Skeletal muscle satellite cell (primary cell): ENCODE measurements around the gene SLC26A4.
A peak's percentile ranks its signal among the peaks of the same experiment; 100 is the strongest.

ENCODE experiments used
- H3K27me3 ChIP-seq: 2 replicates; pipeline ENCODE4 v1.7.0; 2013; ENCODE audit warnings: low read length; ENCODE audit not compliant: control insufficient read depth, insufficient read depth
- H3K36me3 ChIP-seq: 2 replicates; pipeline ENCODE4 v1.7.0; 2013; ENCODE audit warnings: mild to moderate bottlenecking, control low read depth, low read length; ENCODE audit not compliant: insufficient read depth
- H3K4me1 ChIP-seq: 2 replicates; pipeline ENCODE4 v1.7.0; 2013; ENCODE audit warnings: low read length; ENCODE audit not compliant: control insufficient read depth, insufficient read depth
- H3K4me2 ChIP-seq: 2 replicates; pipeline ENCODE4 v1.7.0; 2013; ENCODE audit warnings: mild to moderate bottlenecking, low read length
- H3K4me3 ChIP-seq: 2 replicates; pipeline ENCODE4 v1.7.0; 2013; ENCODE audit warnings: low read length
- H3K9ac ChIP-seq: 2 replicates; pipeline ENCODE4 v1.7.0; 2013; ENCODE audit warnings: mild to moderate bottlenecking, low read depth, low read length, moderate library complexity
- H3K9me3 ChIP-seq: replicated peaks from 2 replicates; pipeline ENCODE4 v1.7.0; 2013; ENCODE audit warnings: mild to moderate bottlenecking, control low read depth, low read length

SLC26A4 gene

GRCh38 chr7:107661865-107662379 is 1.3 kb downstream of the SLC26A4 start:
- Histone ChIP-seq H3K4me1 (peaks cover 21% of the 10 kb centered on the region), H3K9me3 (no peaks in the 10 kb centered on the region), H3K27me3 (peaks cover 54% of the 10 kb centered on the region), H3K9ac (no peak overlapping the region), H3K36me3 (no peaks in the 10 kb centered on the region), H3K4me3 (peak overlapping the region; percentile 77), H3K4me2 (peak overlapping the region; percentile 100)

DNA sequence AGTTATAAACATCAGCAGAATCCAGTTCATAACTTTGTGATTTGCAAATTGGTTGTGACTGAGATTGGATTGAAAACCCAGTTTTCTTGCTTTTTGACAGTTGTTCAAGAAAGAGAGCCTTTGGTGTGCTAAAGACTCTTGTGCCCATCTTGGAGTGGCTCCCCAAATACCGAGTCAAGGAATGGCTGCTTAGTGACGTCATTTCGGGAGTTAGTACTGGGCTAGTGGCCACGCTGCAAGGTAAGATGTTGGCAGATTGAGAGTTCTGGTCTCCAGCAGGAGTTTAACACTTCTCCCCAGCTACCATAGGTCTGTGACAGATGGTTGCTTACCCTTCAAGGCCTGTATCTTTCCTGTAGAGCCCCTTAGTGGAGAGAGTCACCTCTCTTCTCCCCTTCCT is 2.6 kb downstream of the SLC26A4 start:
- Histone ChIP-seq H3K9me3 (no peaks in the 10 kb centered on the region), H3K4me3 (no peak overlapping the region), H3K4me1 (peaks cover 21% of the 10 kb centered on the region), H3K9ac (no peak overlapping the region), H3K27me3 (peaks cover 54% of the 10 kb centered on the region), H3K36me3 (no peaks in the 10 kb centered on the region), H3K4me2 (no peak overlapping the region)

GRCh38 chr7:107666790-107667189 is 6.2 kb downstream of the SLC26A4 start:
- H3K4me1 ChIP-seq = peaks cover 2% of the 10 kb centered on the region
- H3K4me2 ChIP-seq = no peak overlapping the region
- H3K9me3 ChIP-seq = no peaks in the 10 kb centered on the region
- H3K27me3 ChIP-seq = peaks cover 23% of the 10 kb centered on the region
- H3K9ac ChIP-seq = no peak overlapping the region
- no peaks in the 10 kb centered on the region for H3K36me3 ChIP-seq
- no peak overlapping the region for H3K4me3 ChIP-seq

DNA sequence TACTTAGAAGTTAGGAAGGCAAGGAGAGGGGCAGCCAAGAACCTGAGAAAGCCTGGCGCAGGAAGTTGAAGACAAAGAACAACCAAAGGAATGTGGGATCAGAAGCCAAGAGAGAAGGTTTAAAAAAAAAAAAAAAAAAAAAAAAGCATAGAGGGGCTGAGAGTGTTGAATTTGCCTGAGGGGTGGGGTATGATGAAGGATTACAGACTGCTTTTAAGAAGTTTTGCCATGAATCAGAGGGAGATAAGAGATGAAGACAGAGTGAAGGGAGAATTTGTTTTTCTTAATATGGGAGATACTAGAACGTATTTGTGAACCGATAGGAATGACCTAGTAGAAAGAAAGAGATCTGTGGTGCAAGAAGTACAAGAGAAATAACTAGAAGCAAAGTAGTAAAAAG is 6.7 kb downstream of the SLC26A4 start:
- no peak overlapping the region for H3K4me3 ChIP-seq

GRCh38 chr7:107668296-107668695 is 7.7 kb downstream of the SLC26A4 start:
- peaks cover 8% of the 10 kb centered on the region for H3K27me3 ChIP-seq
- no peaks in the 10 kb centered on the region for H3K36me3 ChIP-seq
- no peak overlapping the region for H3K4me2 ChIP-seq
- no peak overlapping the region for H3K4me3 ChIP-seq
- no peaks in the 10 kb centered on the region for H3K9me3 ChIP-seq
- no peak overlapping the region for H3K9ac ChIP-seq
- H3K4me1 ChIP-seq = no peaks in the 10 kb centered on the region

More for the DNA sequence above, 6.7 kb downstream of the SLC26A4 start:
- H3K4me1 ChIP-seq = no peaks in the 10 kb centered on the region
- H3K36me3 ChIP-seq = no peaks in the 10 kb centered on the region
- H3K4me2 ChIP-seq = no peak overlapping the region
- H3K9ac ChIP-seq = no peak overlapping the region
- no peaks in the 10 kb centered on the region for H3K9me3 ChIP-seq
- peaks cover 17% of the 10 kb centered on the region for H3K27me3 ChIP-seq

- Histone ChIP-seq H3K4me3 (no peak overlapping the region), H3K9ac (no peak overlapping the region), H3K4me2 (no peak overlapping the region), H3K36me3 (no peaks in the 10 kb centered on the region), H3K9me3 (no peaks in the 10 kb centered on the region), H3K4me1 (no peaks in the 10 kb centered on the region), H3K27me3 (no peaks in the 10 kb centered on the region)
Observed at GRCh38 chr7:107672183-107672582, 11.6 kb downstream of the SLC26A4 start.

DNA sequence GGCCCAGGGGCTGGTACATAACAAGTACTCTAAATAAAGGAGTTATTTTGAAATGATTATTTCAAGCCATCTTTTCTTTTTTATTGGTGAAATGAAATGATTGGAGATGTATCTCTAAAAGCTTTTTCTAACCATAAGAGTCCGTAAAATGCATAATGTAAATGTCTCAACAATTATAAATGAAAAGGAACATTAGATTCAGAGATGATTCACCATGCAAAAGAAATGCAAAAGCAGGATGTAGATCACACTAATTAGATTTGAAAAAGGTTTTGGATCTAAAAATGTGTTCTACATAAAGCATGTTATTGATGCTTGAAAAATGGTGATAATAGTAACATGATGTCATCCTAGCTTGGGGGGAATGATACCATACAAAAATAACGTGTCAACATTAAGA is 15.6 kb downstream of the SLC26A4 start:
- Histone ChIP-seq H3K9me3 (no peaks in the 10 kb centered on the region), H3K36me3 (no peaks in the 10 kb centered on the region), H3K27me3 (no peaks in the 10 kb centered on the region), H3K4me2 (no peak overlapping the region), H3K4me1 (no peaks in the 10 kb centered on the region), H3K9ac (no peak overlapping the region), H3K4me3 (no peak overlapping the region)

DNA sequence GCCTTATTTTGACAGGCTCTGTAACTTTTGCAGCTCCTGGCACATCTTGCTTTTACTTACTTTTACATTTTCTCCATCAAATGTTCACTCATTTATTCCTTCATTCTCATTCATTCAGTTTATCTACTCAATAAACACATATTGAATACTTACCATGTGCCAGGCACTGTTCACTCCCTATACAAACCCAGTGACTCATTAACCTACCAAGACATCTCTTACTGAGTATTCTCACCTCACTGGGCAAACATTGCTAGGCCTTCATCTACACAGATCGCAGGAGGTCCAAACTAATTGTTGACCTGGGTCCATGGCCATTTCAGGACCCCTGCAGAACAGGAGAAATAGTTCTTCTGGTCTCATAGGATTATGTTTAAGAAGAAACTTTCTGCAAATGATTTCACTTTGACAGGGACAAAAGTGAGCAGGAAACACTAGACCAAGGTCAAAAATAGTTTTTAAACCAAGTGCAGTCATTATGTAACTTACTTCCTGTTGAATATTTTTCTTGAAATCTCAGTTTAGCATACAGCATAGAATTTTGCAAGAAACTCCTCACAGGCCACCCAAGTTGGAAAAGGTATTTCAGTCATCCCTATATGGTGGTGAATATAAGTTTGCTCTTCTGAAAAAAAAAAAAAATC is 17.6 kb downstream of the SLC26A4 start:
- Histone ChIP-seq H3K9me3 (no peaks in the 10 kb centered on the region), H3K36me3 (no peaks in the 10 kb centered on the region), H3K4me3 (no peak overlapping the region), H3K27me3 (no peaks in the 10 kb centered on the region), H3K4me2 (no peak overlapping the region), H3K4me1 (no peaks in the 10 kb centered on the region), H3K9ac (no peak overlapping the region)

DNA sequence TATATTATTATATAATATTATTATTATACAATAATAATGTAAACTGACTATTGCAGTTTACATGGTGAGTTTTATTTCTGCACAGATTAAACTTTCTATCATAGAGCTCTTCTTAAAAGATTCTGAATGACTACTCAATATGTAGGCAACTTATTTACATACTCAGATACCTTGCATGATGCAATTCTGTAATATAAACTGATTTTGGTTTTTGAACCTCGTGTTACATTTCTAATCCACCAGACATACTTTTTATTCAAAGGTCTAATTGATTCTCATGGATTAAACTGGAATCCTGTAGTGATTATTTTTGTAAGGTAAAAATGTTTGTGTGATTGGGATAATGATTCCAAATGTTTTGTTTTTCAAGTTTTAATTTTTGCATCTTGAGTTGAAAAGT is 19.9 kb downstream of the SLC26A4 start:
- Histone ChIP-seq H3K27me3 (no peaks in the 10 kb centered on the region), H3K4me3 (no peak overlapping the region), H3K9ac (no peak overlapping the region), H3K9me3 (no peaks in the 10 kb centered on the region), H3K36me3 (no peaks in the 10 kb centered on the region), H3K4me1 (no peaks in the 10 kb centered on the region), H3K4me2 (no peak overlapping the region)

GRCh38 chr7:107682886-107683285 is 22.3 kb downstream of the SLC26A4 start:
- Histone ChIP-seq H3K9ac (no peak overlapping the region), H3K4me2 (no peak overlapping the region), H3K9me3 (no peaks in the 10 kb centered on the region), H3K4me3 (no peak overlapping the region), H3K36me3 (no peaks in the 10 kb centered on the region), H3K27me3 (no peaks in the 10 kb centered on the region), H3K4me1 (peaks cover 6% of the 10 kb centered on the region)

DNA sequence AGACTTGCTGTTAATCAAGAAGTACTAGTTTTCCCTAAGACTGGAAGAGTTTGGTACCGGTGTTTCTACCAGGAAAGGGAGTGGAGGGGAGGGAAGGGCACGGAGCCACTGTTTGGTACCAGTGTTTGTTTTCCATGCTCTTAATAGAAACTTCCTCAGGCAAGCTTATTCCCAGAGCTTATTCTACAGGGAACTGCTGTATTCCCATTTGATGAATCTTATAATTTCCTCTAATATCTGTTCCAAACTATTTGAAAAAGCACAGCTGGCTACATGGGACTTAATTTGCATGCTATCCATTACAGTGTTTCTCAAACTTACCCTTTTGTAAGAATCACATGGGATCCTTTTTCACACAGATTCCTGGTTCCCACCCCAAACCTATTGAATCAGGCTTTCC is 23.7 kb downstream of the SLC26A4 start:
- H3K4me1 ChIP-seq = peaks cover 6% of the 10 kb centered on the region

GRCh38 chr7:107684947-107685463 is 24.4 kb downstream of the SLC26A4 start:
- Histone ChIP-seq H3K27me3 (no peaks in the 10 kb centered on the region), H3K36me3 (no peaks in the 10 kb centered on the region), H3K4me1 (peaks cover 6% of the 10 kb centered on the region), H3K4me3 (no peak overlapping the region), H3K4me2 (no peak overlapping the region), H3K9ac (no peak overlapping the region), H3K9me3 (no peaks in the 10 kb centered on the region)

More for the DNA sequence above, 23.7 kb downstream of the SLC26A4 start:
- H3K4me3 ChIP-seq = no peak overlapping the region
- no peak overlapping the region for H3K4me2 ChIP-seq
- H3K27me3 ChIP-seq = no peaks in the 10 kb centered on the region
- H3K9ac ChIP-seq = no peak overlapping the region
- no peaks in the 10 kb centered on the region for H3K9me3 ChIP-seq
- H3K36me3 ChIP-seq = no peaks in the 10 kb centered on the region
